Measurements from ENCODE around the gene ZNF667.

Gene ZNF667

DNA sequence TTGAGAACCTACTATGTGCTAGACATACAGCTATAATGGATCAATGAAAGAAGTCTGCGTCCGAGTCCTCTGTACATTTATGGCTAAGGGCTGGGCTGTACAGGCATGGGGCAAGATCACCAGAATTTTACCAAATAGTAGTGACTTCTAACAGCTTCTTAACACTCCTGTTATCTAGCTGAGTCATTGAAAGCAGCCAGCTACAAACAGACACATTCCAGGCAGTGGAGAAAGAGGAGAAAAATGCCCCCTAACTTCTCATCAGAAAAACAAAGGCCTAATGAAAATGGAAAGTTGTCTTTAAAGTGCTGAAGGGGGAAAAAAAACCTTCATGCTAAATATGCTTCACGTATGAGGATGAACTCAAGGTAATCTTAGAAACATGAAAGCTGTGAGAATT, 14.3 kb upstream of the ZNF667 start:
- DNase-seq (ENCODE audit: low spot score) = no peak
- TF ChIP-seq, protein P1, sequence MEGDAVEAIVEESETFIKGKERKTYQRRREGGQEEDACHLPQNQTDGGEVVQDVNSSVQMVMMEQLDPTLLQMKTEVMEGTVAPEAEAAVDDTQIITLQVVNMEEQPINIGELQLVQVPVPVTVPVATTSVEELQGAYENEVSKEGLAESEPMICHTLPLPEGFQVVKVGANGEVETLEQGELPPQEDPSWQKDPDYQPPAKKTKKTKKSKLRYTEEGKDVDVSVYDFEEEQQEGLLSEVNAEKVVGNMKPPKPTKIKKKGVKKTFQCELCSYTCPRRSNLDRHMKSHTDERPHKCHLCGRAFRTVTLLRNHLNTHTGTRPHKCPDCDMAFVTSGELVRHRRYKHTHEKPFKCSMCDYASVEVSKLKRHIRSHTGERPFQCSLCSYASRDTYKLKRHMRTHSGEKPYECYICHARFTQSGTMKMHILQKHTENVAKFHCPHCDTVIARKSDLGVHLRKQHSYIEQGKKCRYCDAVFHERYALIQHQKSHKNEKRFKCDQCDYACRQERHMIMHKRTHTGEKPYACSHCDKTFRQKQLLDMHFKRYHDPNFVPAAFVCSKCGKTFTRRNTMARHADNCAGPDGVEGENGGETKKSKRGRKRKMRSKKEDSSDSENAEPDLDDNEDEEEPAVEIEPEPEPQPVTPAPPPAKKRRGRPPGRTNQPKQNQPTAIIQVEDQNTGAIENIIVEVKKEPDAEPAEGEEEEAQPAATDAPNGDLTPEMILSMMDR (IDR thresholded peaks at IDR 0.05; ENCODE audit: borderline replicate concordance, control extremely low read depth, extremely low read depth, insufficient read depth, missing control alignments) = no peak
- in situ Hi-C loops (cut with MboI; ENCODE audit: low sequenced_read_pairs, unreplicated experiment) = no loop called here

DNA sequence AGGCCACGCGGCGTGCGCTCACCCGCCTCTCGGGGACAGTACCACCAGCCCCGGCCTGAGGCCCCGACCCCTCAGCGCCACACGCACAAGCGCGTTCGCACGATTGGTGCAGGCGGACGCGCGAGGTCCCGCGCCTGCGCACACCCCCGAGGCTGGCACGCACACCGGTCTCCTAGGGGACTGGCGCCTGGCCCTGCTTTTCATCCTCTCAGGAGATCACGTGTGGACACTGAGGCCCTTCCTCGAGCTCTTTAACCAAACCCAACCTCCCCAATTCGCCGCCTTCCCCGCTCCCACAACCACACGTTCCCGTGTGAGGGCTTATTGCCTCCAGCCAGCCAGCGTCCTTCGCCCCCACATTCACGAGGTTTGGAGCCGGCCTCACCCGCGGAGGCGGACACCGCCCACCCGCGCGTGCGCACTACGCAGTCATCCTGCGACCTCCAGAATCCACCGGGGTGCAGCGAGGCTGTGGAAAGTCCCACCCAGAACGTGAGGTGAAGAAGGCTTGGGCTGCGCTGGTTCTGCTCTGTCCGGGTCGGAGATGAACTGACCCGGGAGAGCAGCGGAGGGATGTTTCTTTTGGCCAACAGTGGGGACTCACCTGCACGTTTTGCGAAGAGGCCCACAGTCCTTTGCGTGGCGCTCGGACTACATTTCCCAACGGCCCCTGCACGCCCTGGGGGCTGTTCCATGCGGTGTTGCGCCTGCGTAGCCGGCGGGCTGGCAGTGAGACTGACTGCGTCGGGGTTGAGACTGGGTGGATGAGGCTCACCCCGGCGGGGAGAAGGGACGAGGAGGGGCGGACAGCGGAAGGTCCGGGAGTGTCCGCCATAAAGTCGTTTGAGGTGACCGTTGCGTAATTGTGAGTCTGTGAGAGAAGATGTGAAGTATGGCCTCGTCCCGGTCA, 539 bp upstream of the ZNF667 start:
- peak; percentile 32 for DNase-seq (ENCODE audit: low spot score)
- in situ Hi-C loops (cut with MboI; ENCODE audit: low sequenced_read_pairs, unreplicated experiment) = no loop called here
- TF ChIP-seq, protein P1 (IDR thresholded peaks at IDR 0.05; ENCODE audit: borderline replicate concordance, control extremely low read depth, extremely low read depth, insufficient read depth, missing control alignments) = no peak

DNA sequence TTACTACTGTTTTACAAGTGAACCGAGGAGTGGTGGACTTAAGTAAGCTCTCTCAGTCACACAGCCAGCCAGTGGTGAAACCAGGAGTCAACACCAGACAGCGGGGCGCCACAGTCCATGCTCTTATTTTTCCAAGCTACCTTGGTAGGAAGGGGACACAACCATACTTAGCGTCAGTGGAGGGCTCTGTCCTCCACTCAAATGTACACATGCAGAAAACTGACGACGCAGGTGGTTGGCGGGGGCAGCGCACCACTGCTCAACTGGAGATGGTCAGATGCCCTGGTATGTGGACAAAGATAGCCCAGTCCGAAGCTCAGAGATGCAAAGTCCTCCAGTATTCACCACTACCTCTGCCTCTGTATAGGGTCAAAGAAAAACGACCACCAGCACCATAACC, 1.1 kb downstream of the ZNF667 start:
- TF ChIP-seq, protein P1 (IDR thresholded peaks at IDR 0.05; ENCODE audit: borderline replicate concordance, control extremely low read depth, extremely low read depth, insufficient read depth, missing control alignments) = no peak
- no peak for DNase-seq (ENCODE audit: low spot score)

DNA sequence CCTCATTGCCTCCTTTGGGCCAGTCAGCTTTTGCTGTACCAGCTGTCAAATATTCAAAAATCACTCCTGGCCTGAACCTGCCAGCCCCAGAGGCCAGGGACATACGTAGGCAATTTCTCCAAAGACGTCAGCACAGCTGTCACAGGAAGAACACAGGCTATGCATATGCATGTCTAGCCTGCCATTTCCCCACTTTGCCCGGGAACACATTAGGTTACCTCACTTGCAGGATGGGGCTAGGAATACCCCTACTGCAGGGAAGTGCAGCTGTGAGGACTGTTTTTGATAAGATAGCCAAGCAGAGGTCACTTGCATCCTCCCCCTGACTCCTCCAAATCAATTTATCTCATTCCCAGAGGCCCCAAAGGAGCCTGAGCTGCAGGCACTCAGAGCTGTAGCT, 2.8 kb downstream of the ZNF667 start:
- TF ChIP-seq, protein P1 (IDR thresholded peaks at IDR 0.05; ENCODE audit: borderline replicate concordance, control extremely low read depth, extremely low read depth, insufficient read depth, missing control alignments) = no peak
- DNase-seq (ENCODE audit: low spot score) = no peak
- in situ Hi-C loops (cut with MboI; ENCODE audit: low sequenced_read_pairs, unreplicated experiment) = no loop called here

More for the DNA sequence above, 1.1 kb downstream of the ZNF667 start:
- in situ Hi-C loops (cut with MboI; ENCODE audit: low sequenced_read_pairs, unreplicated experiment) = no loop called here

DNA sequence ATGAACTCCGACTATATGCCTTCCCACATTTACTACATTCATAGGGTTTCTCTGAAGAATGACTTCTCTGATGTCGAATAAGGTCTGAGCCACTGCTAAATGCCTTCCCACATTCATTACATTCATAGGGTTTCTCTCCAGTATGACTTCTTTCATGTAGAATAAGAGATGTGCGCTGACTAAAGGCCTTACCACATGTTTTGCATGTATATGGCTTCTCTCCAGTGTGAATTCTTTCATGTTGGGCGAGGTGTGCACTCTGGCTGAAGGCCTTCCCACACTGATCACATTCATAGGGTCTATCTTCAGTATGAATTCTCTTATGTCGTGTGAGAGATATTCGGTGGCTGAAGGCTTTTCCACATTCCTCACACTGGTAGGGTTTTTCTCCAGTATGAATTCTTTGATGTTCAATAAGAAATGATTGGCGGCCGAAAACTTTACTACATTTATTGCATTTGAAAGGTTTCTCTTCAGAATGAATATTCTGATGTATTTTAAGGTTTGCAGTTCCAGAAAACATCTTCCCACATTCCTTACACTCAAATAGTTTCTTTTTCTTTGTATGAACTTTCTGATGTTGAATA, 35.8 kb downstream of the ZNF667 start:
- in situ Hi-C loops (cut with MboI; ENCODE audit: low sequenced_read_pairs, unreplicated experiment) = no loop called here
- no peak for DNase-seq (ENCODE audit: low spot score)
- TF ChIP-seq, protein P1 (IDR thresholded peaks at IDR 0.05; ENCODE audit: borderline replicate concordance, control extremely low read depth, extremely low read depth, insufficient read depth, missing control alignments) = no peak

DNA sequence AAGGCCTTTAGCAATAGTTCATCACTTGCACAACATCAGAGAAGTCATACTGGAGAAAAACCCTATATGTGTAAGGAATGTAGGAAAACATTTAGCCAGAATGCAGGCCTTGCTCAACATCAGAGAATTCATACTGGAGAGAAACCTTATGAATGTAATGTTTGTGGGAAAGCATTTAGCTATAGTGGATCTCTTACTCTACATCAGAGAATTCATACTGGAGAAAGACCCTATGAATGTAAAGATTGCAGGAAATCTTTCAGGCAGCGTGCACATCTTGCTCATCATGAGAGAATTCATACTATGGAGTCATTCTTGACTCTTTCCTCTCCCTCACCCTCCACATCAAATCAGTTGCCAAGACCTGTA, 53.2 kb downstream of the ZNF667 start:
- DNase-seq (ENCODE audit: low spot score) = no peak
- in situ Hi-C loops (cut with MboI; ENCODE audit: low sequenced_read_pairs, unreplicated experiment) = no loop called here
- TF ChIP-seq, protein P1 (IDR thresholded peaks at IDR 0.05; ENCODE audit: borderline replicate concordance, control extremely low read depth, extremely low read depth, insufficient read depth, missing control alignments) = no peak
